Measurements from ENCODE around the gene MAGI2. TPM values are rescaled to one million over a fixed set of nuclear protein-coding genes. Genes with fewer than 3 reads are reported as not detected.

MAGI2 gene
- total RNA-seq, 3 donors from 2014 or later: 9.8 to 22.7 (median 20.2) TPM

GRCh38 chr7:79357101-79357500 lies 96.4 kb downstream of the MAGI2 start:
- H3K27ac ChIP-seq: no peak overlapping the region
- H3K36me3 ChIP-seq: no peaks in the 10 kb centered on the region
- no peak overlapping the region for H3K4me3 ChIP-seq
- no peak for TF ChIP-seq CTCF (IDR thresholded peaks at IDR 0.05)
- no peak for TF ChIP-seq POLR2A (IDR thresholded peaks at IDR 0.05)
- TF ChIP-seq POLR2AphosphoS5 (IDR thresholded peaks at IDR 0.05): no peak
- H3K4me1 ChIP-seq: no peaks in the 10 kb centered on the region
- H3K9me3 ChIP-seq: no peaks in the 10 kb centered on the region
- no peak for DNase-seq (ENCODE audit: low spot score in 2 of 2)
- H3K27me3 ChIP-seq: no peaks in the 10 kb centered on the region
- intact Hi-C loops (cut with DNase I; ENCODE audit: low total_unique reads): no loop called here

GRCh38 chr7:79353720-79354468 lies 99.6 kb downstream of the MAGI2 start:
- Histone ChIP-seq H3K36me3 (no peaks in the 10 kb centered on the region), H3K9me3 (no peaks in the 10 kb centered on the region), H3K27me3 (no peaks in the 10 kb centered on the region), H3K4me3 (no peak overlapping the region), H3K27ac (no peak overlapping the region), H3K4me1 (no peaks in the 10 kb centered on the region)
- no peak for TF ChIP-seq CTCF (IDR thresholded peaks at IDR 0.05)
- no peak for TF ChIP-seq POLR2A (IDR thresholded peaks at IDR 0.05)
- TF ChIP-seq POLR2AphosphoS5 (IDR thresholded peaks at IDR 0.05): no peak
- intact Hi-C loops (cut with DNase I; ENCODE audit: low total_unique reads): no loop called here
- DNase-seq (ENCODE audit: low spot score in 2 of 2): no peak

GRCh38 chr7:79352323-79352722 lies 101.1 kb downstream of the MAGI2 start:
- Histone ChIP-seq H3K9me3 (no peaks in the 10 kb centered on the region), H3K4me3 (no peak overlapping the region), H3K27ac (no peak overlapping the region), H3K4me1 (no peaks in the 10 kb centered on the region), H3K36me3 (no peaks in the 10 kb centered on the region), H3K27me3 (no peaks in the 10 kb centered on the region)
- TF ChIP-seq CTCF (IDR thresholded peaks at IDR 0.05): no peak
- TF ChIP-seq POLR2AphosphoS5 (IDR thresholded peaks at IDR 0.05): no peak
- TF ChIP-seq POLR2A (IDR thresholded peaks at IDR 0.05): no peak
- intact Hi-C loops (cut with DNase I; ENCODE audit: low total_unique reads): no loop called here
- DNase-seq (ENCODE audit: low spot score in 2 of 2): no peak

GRCh38 chr7:79347351-79347750 lies 106.1 kb downstream of the MAGI2 start:
- Histone ChIP-seq H3K9me3 (no peaks in the 10 kb centered on the region), H3K27me3 (no peaks in the 10 kb centered on the region), H3K36me3 (no peaks in the 10 kb centered on the region), H3K4me3 (no peak overlapping the region), H3K4me1 (no peaks in the 10 kb centered on the region), H3K27ac (no peak overlapping the region)
- TF ChIP-seq POLR2AphosphoS5 (IDR thresholded peaks at IDR 0.05) (no peak), CTCF (IDR thresholded peaks at IDR 0.05) (no peak), POLR2A (IDR thresholded peaks at IDR 0.05) (no peak)
- no peak for DNase-seq (ENCODE audit: low spot score in 2 of 2)
- intact Hi-C loops (cut with DNase I; ENCODE audit: low total_unique reads): no loop called here

- no peaks in the 10 kb centered on the region for H3K36me3 ChIP-seq
- intact Hi-C loops (cut with DNase I; ENCODE audit: low total_unique reads): no loop called here
- H3K4me1 ChIP-seq: no peaks in the 10 kb centered on the region
- TF ChIP-seq CTCF (IDR thresholded peaks at IDR 0.05): no peak
- TF ChIP-seq POLR2AphosphoS5 (IDR thresholded peaks at IDR 0.05): no peak
- TF ChIP-seq POLR2A (IDR thresholded peaks at IDR 0.05): no peak
- H3K4me3 ChIP-seq: no peak overlapping the region
- H3K27ac ChIP-seq: no peak overlapping the region
- H3K9me3 ChIP-seq: no peaks in the 10 kb centered on the region
- H3K27me3 ChIP-seq: no peaks in the 10 kb centered on the region
- DNase-seq (ENCODE audit: low spot score in 2 of 2): no peak
Measured at GRCh38 chr7:79341902-79342301, 111.6 kb downstream of the MAGI2 start.

Measured in breast epithelium (tissue), 4 donors.